HG02642 (cell line): Measurements from ENCODE around the gene RREB1.

ENCODE experiments used
- ATAC-seq: cut with Tn5 transposase; IDR thresholded peaks from one replicate; pipeline ENCODE4 v1.9.1; 2021; ENCODE audit warnings: mild to moderate bottlenecking; ENCODE audit not compliant: unreplicated experiment, poor library complexity

RREB1 gene

DNA sequence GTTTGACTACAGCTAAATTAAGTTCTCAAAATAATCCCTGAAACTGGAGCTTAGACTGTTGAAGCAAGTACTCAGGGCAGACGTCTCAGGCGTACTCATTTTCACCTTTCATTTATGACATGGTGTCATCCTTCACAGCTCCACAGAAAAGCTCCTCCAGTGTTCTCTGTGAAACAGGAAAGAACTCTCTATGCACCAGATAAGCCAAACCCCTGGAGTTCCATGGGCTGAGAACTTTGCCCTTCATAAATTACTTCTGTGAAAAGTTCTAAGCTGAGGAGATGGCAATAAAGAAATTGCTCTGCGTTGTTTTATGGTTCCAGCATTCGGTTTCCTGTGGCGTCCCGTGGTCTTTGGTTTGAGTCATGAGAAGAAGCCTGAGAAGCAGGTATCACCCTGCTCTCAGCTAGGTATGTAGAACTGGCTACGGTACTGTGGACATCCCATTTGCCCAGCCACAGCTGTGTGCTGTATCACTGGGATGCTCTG, 20.2 kb upstream of the RREB1 start:
- peak; percentile 62 for ATAC-seq

DNA sequence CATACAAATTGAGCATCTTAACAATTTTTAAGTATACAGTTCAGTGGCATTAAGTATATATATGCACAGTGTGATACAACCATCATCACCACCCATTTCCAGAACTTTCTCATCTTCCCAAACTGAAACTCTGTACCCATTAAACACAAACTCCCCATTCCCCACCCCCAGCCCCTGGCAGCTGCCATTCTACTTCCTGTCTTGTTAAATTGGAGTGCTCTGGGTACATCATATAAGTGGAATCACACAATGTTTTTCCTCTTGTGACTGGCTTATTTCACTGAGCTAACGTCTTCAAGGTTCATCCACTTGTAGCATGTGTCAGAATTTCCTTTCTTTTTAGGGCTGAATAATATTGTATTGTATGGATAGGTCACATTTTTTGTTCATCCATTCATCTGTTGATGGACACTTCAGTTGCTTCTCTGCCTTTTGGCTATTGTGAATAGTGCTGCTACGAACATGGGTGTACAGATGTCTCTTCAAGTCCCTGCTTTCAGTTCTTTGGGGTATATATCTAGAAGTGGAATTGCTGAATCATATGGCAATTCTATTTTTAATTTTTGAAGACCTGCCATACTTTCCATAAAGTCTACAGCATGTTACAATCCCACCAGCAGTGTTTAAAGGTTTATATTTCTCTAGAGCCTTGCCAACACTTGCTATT, 19.6 kb upstream of the RREB1 start:
- no peak for ATAC-seq

GRCh38 chr6:7098993-7099392, 8.8 kb upstream of the RREB1 start:
- ATAC-seq, result no peak

DNA sequence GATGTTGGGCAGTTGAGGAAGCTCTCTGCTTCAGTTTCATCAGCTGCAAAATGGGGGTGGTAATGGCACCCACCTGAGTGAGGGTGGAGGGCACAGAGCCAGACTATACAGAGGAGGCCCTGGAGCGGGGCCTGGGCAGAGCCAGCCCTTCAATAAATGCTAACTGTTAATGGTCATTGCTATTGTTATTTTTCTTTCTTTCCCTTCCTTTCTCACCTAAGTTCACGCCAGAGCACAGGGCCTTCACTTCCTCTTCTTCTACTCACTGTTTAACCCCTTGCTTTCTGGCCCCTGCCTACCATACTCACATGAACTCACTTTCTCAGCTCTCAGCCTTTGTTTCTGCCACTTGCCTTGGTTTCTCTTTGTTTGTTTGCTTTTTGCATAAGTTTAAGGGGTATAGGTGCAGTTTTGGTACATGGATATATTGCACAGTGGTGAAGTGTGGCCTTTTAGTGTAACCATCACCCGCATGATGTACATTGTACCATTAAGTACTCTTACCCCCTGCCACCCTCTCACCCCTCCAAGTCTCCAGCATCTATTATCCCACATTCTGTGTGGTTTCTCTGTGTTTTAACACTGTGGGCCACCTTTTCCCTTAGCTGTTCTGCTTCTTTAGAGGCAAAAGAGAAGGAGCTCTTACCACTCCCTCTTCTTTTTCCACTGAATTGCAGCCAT, 7.5 kb upstream of the RREB1 start:
- peak; percentile 63 for ATAC-seq

DNA sequence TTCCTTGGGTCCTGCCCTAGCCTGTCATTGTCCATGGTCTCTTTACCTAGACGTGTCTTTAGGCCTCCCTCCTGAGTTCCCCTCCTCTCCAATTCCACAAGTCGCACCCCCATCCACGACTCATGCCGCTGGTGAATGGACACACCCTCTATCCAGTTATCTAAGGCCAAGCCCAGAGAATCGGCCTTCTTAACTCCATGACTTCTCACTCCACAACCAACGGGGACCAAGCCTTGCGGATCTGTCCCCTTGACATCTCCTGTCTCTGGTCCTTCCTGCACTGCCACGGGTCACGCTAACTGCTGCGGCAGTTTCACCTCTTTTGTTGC, 7.0 kb upstream of the RREB1 start:
- no peak for ATAC-seq

DNA sequence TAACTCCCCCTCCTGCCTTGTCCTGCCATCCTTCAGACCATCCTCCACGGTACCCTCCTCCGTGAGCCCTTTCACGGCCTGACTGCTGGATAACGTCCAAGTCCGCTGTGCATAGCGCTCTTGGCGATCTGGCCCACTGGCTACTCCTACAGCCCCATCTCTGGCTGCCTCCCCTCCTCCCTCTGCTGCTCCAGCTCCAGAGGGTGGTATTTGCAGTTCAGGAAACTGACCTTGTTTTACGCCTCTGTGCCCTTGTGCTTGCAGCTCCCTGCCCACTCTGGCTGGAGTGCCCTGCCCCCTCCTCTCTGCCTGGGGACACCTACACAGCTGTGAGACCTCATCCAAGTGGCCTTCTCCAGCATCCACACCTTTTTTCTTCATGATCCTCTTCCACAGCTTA, 6.5 kb upstream of the RREB1 start:
- ATAC-seq, result no peak

- ATAC-seq, result no peak
Observed at GRCh38 chr6:7104752-7105151, 3.0 kb upstream of the RREB1 start.

DNA sequence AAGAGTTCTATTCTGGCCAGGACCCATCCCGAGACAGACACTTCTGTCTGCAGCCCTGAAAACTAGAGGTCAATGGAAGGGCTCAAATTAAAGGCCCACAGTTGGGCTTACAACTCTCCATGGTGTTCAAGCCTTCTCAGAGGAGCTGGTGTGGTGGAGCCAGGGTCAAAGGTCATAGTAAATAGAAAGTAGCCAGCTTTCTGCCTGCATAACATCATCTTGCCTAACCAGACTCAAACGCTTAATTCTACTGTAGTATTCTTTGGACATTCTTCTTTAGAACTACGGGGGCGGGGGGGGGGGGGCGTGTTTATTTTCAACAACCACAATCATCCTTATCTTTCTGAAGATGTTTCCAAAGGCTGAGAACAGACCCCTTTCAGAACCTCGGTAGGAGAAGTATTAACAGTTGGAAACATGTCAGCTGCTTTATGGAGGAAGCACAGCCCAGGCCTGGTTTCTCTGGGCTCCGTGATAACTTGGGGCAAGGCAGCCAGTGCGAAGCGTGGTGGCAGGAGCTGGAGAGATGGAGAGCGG, 1.5 kb upstream of the RREB1 start:
- ATAC-seq, result peak; percentile 1

DNA sequence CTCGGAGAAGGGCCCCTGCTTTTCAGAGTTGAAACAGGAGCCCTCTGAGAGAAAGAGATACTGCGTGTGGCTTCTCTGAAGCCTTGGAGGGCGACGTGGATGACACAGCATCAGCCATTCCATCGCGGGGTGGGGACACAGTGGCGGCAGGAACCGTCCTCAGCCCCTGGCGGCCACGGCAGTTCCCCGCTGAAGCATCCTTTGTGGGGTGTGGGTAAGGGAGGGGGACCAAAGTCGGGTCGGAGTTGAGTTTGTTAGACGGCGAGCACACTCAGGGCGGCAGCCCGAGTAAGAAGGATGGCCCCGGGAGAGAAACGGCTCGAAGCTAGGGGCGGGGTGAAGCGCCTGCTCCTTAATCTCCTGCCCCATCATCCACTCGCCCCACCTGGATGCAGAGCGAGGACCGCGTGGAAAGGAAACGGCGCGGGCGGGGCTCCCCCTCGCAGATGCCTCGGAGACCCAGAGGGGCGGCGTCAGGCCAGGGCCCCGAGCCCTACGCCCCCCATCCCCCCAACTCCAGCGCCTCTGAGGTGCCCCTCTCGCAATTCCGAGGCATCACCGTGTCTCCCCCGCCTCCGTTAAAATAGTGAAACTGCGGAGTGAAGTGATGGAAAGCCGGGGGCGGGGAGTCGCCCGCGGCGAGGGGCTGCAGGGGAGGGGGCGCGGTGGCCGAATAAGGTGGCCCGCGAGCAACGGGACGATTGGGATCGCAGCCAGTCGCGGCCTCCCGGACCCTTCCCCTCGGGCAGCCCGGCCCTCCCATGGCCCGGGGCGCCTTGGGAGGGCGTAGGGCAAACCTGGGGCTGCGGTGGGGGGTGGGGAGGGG, 796 bp upstream of the RREB1 start:
- peak; percentile 37 for ATAC-seq

DNA sequence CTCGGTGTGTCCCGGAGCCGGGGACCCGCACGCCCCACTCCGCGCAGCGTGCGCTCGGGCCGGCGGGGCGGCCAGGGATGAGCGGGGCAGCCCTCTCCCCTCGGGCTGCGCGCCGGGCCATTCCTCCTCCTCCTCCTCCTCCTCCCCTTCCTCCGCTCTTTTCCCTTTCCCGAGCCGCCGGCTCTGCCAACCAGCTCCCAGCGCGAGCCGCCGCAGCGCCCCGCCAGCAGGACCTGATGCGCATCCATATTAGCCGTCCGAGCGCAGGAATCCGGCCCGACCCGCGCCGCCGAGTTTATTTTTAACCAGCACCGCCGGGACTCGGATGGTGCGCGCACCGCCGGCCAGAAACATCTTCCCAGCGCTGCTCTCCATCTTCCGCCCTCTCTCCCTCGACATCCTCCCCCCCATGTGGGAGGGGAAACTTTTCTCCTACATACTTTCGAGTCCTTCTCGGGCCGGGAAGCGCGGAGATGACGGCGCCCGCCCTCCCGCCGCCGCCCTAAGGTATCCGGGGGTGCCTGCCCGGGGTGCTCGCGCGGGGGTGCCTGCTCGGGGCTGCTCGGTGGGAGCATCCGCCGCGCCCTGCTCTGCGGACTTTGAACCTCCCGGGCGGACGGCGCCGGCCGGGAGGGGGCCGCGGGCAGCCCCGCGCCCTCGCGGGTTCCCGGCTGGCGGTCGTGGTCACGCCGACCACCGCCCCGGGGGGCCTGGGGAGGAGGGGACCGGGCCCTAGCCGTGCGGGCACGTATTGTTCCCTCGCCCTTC, 619 bp downstream of the RREB1 start:
- peak; percentile 20 for ATAC-seq

- ATAC-seq, result peak; percentile 13
Observed at GRCh38 chr6:7108964-7109836, 1.4 kb downstream of the RREB1 start.

GRCh38 chr6:7110092-7110792, 2.5 kb downstream of the RREB1 start:
- no peak for ATAC-seq

DNA sequence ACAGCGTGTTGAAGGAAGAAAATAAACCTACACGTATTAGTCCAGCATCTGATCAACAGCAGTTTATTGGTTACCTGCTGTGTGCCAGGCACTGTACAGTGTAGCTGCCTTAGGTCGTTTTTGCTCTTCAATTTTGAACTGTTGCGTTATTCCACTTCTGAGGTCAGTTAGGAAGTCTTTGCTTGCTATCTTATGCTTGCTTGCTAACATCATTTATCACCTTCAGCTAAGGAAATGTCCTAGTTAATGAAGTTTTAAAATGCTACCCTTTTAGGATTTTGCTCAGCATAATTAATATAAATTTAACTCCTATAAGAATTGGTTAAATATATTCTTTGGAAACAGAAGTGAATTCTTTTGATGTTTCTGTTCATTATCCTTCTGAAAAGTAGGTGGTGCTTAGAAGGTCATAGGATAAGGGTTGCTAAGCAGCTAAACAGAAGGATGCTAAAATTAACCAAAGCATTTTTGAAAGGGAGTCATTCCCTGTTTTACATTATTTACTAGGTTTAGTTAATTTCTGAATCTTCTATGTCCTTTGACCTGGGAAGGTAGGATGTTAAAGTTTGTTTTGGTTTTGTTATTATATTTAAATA, 3.4 kb downstream of the RREB1 start:
- no peak for ATAC-seq

DNA sequence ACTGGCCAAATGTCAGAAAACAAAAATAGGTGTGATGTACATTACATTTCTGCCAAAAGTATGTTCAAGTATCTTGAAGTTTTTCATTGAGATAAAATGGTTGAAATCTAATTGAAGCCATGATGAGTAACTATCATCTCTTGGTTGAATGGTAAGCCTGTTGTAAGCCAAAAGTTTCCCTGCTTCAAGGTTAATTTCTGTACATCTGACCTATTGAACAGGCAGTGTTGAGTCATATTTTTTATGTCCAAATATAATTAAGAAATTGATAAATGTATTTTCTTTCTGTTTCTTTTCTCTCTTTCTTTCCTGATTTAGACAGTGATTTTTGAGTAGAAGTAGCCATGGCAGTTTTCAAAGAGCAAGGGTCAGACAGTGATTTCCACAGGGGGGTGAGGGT, 4.4 kb downstream of the RREB1 start:
- ATAC-seq, result no peak

DNA sequence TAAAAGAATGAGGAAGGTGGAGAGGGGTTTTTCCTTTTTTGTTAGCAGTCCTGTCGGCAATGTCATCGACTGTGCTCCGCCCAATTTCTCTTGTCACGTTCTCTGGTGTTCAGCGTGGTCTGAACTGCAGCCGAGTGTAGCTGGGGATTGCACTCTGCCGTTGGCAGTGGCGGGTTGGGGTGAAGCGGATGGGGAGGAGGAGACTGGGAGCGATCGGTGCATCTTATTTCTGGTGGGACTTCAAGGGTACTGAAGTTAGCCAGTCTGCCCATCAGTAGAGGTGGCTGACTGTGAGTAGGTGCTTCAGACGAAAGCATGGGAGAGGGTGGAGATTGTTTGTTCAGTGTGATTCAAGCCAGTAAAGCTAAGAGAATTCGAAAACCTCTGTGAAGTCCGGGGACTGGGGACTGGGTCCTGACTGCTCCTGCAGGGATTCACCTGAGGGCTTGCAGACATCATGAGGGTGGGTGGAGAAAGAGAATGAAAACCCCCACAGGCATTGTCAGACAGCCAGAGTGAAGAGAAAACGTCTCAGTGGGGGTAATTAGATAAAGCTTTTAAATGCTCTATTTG, 5.1 kb downstream of the RREB1 start:
- ATAC-seq, result peak; percentile 40

GRCh38 chr6:7114744-7115458, 7.1 kb downstream of the RREB1 start:
- no peak for ATAC-seq

- ATAC-seq, result no peak
Observed at GRCh38 chr6:7115543-7116231, 7.9 kb downstream of the RREB1 start.
